Panc1 (cell line): ENCODE results near the gene DCTPP1. TPM values are rescaled to one million over a fixed set of nuclear protein-coding genes. Genes with fewer than 3 reads are reported as not detected.

Source experiments
- ATAC-seq: fragments of 200-7000 bp; cut with Tn5 transposase; 2 replicates; pipeline ENCODE4 v1.9.1; 2020; ENCODE audit warnings: mild to moderate bottlenecking, moderate library complexity
- BruUV-seq: library from RNA; stranded (reverse); fragments of 400-500 nt; replicated peaks from 2 replicates; lab custom pipeline; 2021; lab: Mats Ljungman, UMichigan
- CTCF ChIA-PET: fragments of 300-600 bp; sonication (Branson Sonifier 250); formaldehyde crosslinking; loops from one replicate; lab custom pipeline; 2022; ENCODE audit warnings: antibody characterized with exemption; lab: Charles Lee
- POLR2A ChIA-PET: fragments of 300-600 bp; sonication (Branson Sonifier 250); formaldehyde crosslinking; loops from one replicate; lab custom pipeline; 2022; ENCODE audit warnings: antibody characterized with exemption; lab: Charles Lee
- DNase-seq: peaks from one replicate; pipeline ENCODE4 v3.0.0-alpha.2; 2010; ENCODE audit warnings: low read depth, low spot score
- H3K27ac ChIP-seq: 2 replicates; pipeline ENCODE4 v1.5.1; 2011; ENCODE audit warnings: mild to moderate bottlenecking, low read length, inconsistent platforms
- H3K27me3 ChIP-seq: fragments of 200-500 bp; sonication (Bioruptor generic); 2 replicates; pipeline ENCODE4 v1.6.0; 2014; ENCODE audit warnings: low read length, inconsistent platforms; ENCODE audit not compliant: control insufficient read depth, insufficient read depth
- H3K36me3 ChIP-seq: fragments of 200-500 bp; sonication (Bioruptor generic); 2 replicates; pipeline ENCODE4 v1.5.1; 2014; ENCODE audit warnings: inconsistent platforms, mild to moderate bottlenecking, low read length, moderate library complexity; ENCODE audit not compliant: control insufficient read depth, insufficient read depth
- H3K4me1 ChIP-seq: 2 replicates; pipeline ENCODE4 v1.5.1; 2011; ENCODE audit warnings: inconsistent platforms, mild to moderate bottlenecking, low read length, moderate library complexity; ENCODE audit not compliant: control insufficient read depth, insufficient read depth
- H3K4me3 ChIP-seq, 2 experiments: 2 replicates each; pipeline ENCODE4 v1.5.1; 2011 to 2012; ENCODE audit warnings: low read depth in 2 of 2, low read length in 2 of 2, mild to moderate bottlenecking in 2 of 2, inconsistent platforms in 1 of 2, moderate library complexity in 1 of 2
- H3K9me3 ChIP-seq: fragments of 200-500 bp; sonication (Bioruptor generic); 2 replicates; pipeline ENCODE4 v1.5.1; 2014; ENCODE audit warnings: low read depth, mild to moderate bottlenecking, inconsistent platforms, low read length, moderate library complexity; ENCODE audit not compliant: control insufficient read depth, insufficient read depth
- POLR2AphosphoS5 ChIP-seq: IDR thresholded peaks from 2 replicates; pipeline ENCODE4 v1.6.1; 2012; ENCODE audit warnings: mild to moderate bottlenecking, low read depth, low read length, moderate library complexity
- SIN3A ChIP-seq: IDR thresholded peaks from 2 replicates; pipeline ENCODE4 v1.6.1; 2012; ENCODE audit warnings: low read depth, mild to moderate bottlenecking, low read length, moderate library complexity, borderline replicate concordance; ENCODE audit not compliant: insufficient read depth
- TCF7L2 ChIP-seq: IDR thresholded peaks from 2 replicates; pipeline ENCODE4 v1.6.1; 2011; ENCODE audit warnings: mild to moderate bottlenecking, low read depth, low read length, inconsistent platforms
- in situ Hi-C: cut with HindIII; loops from 2 replicates; pipeline ENCODE4 v1.10.0; 2016; ENCODE audit warnings: low sequenced_read_pairs, low pct_unique_long_range_greater_than_20kb
- intact Hi-C: fragments of 100-400 bp; cut with micrococcal nuclease; formaldehyde crosslinking; loops from one replicate; pipeline ENCODE4 v1.10.0; 2022; ENCODE audit not compliant: unreplicated experiment
- total RNA-seq: library from RNA; stranded (reverse); gene quantifications from one replicate; pipeline ENCODE4 v1.2.1, GENCODE V29; 2021; ENCODE audit not compliant: unreplicated experiment
- TF ChIP-seq, protein P1 (sequence below), 2 experiments: IDR thresholded peaks; 2 replicates each; pipeline ENCODE4 v1.6.1; 2011 to 2012; ENCODE audit warnings: low read depth in 2 of 2, control low read depth in 1 of 2, low read length in 1 of 2, mild to moderate bottlenecking in 1 of 2, moderate library complexity in 1 of 2; ENCODE audit not compliant: insufficient read depth in 1 of 2
- TF ChIP-seq, protein P2 (sequence below): fragments of 450-650 bp; IDR thresholded peaks from 2 replicates; pipeline ENCODE4 v1.5.1; 2017; ENCODE audit warnings: mild to moderate bottlenecking

Gene DCTPP1
- total RNA-seq, 1 experiment from 2014 or later: 120 TPM

DNA sequence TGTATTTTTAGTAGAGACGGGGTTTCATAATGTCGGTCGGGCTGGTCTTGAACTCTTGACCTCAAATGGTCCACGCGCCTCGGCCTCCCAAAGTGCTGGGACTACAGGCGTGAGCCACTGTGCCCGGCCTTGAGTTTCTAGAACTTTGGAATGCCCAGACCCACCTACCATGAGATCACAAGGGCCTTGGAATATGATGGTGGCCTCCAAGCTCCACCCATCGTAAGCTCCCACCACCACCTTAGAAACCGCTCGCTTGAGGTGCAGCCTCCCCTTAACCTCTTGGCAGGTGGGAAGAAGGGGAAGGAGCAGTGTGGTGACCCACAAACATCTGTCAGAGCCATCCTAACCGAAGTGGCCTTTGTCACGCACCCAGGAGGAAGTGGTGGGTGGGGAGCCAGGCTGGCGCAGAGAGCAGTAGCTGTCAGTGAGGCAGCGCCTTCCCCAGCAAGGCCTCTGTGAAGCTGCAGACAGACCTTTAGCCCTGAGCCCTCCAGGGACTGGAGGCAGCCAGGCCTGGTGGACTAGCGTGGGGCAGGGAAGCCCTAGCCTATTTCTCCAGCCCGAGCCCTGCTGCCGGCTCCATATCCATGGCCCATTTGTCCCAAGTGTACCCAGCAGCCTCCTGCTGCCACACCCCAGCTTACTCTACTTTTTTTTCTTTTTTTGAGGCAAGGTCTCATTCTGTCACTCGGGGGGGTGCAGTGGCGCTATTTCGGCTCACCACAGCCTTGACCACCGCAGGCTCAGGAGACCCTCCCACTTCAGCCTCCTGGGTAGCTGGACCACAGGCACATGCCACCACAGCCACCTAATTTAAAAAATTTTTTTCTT lies 28.9 kb upstream of the DCTPP1 start:
- no peak overlapping the region for H3K4me3 ChIP-seq
- H3K9me3 ChIP-seq: no peaks in the 10 kb centered on the region
- TF ChIP-seq TCF7L2: no peak
- intact Hi-C loops: no loop called here
- no peaks in the 10 kb centered on the region for H3K27me3 ChIP-seq
- no peak for DNase-seq
- in situ Hi-C loops: no loop called here
- no peak overlapping the region for H3K27ac ChIP-seq
- POLR2A ChIA-PET: no interaction called here
- no peaks in the 10 kb centered on the region for H3K36me3 ChIP-seq
- ATAC-seq: peak; percentile 62; the same call in 1 of the 2 replicates
- CTCF ChIA-PET: interaction anchor here (0.6 kb wide), 1 partner anchor 9 kb away, joined by 6 read pairs; no protein-coding TSS in a partner anchor
- no peaks in the 10 kb centered on the region for H3K4me1 ChIP-seq
- BruUV-seq: no TSS peak

- no peak overlapping the region for H3K4me3 ChIP-seq
- ChIA-PET CTCF (no interaction called here), POLR2A (no interaction called here)
- no peaks in the 10 kb centered on the region for H3K9me3 ChIP-seq
- in situ Hi-C loops: no loop called here
- no peaks in the 10 kb centered on the region for H3K4me1 ChIP-seq
- intact Hi-C loops: no loop called here
- no TSS peak for BruUV-seq
- ATAC-seq (no peak), DNase-seq (no peak)
- TF ChIP-seq, protein P1, sequence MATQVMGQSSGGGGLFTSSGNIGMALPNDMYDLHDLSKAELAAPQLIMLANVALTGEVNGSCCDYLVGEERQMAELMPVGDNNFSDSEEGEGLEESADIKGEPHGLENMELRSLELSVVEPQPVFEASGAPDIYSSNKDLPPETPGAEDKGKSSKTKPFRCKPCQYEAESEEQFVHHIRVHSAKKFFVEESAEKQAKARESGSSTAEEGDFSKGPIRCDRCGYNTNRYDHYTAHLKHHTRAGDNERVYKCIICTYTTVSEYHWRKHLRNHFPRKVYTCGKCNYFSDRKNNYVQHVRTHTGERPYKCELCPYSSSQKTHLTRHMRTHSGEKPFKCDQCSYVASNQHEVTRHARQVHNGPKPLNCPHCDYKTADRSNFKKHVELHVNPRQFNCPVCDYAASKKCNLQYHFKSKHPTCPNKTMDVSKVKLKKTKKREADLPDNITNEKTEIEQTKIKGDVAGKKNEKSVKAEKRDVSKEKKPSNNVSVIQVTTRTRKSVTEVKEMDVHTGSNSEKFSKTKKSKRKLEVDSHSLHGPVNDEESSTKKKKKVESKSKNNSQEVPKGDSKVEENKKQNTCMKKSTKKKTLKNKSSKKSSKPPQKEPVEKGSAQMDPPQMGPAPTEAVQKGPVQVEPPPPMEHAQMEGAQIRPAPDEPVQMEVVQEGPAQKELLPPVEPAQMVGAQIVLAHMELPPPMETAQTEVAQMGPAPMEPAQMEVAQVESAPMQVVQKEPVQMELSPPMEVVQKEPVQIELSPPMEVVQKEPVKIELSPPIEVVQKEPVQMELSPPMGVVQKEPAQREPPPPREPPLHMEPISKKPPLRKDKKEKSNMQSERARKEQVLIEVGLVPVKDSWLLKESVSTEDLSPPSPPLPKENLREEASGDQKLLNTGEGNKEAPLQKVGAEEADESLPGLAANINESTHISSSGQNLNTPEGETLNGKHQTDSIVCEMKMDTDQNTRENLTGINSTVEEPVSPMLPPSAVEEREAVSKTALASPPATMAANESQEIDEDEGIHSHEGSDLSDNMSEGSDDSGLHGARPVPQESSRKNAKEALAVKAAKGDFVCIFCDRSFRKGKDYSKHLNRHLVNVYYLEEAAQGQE (IDR thresholded peaks at IDR 0.05; ENCODE audit: insufficient read depth in 1 of 2, low read depth in 2 of 2, low read length in 1 of 2): no peak
- no peak for TF ChIP-seq TCF7L2
- no peak for TF ChIP-seq SIN3A
- TF ChIP-seq, protein P2, sequence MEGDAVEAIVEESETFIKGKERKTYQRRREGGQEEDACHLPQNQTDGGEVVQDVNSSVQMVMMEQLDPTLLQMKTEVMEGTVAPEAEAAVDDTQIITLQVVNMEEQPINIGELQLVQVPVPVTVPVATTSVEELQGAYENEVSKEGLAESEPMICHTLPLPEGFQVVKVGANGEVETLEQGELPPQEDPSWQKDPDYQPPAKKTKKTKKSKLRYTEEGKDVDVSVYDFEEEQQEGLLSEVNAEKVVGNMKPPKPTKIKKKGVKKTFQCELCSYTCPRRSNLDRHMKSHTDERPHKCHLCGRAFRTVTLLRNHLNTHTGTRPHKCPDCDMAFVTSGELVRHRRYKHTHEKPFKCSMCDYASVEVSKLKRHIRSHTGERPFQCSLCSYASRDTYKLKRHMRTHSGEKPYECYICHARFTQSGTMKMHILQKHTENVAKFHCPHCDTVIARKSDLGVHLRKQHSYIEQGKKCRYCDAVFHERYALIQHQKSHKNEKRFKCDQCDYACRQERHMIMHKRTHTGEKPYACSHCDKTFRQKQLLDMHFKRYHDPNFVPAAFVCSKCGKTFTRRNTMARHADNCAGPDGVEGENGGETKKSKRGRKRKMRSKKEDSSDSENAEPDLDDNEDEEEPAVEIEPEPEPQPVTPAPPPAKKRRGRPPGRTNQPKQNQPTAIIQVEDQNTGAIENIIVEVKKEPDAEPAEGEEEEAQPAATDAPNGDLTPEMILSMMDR: no peak
- no peak for TF ChIP-seq POLR2AphosphoS5
- no peak overlapping the region for H3K27ac ChIP-seq
- H3K36me3 ChIP-seq: no peaks in the 10 kb centered on the region
- H3K27me3 ChIP-seq: no peaks in the 10 kb centered on the region
Measured at GRCh38 chr16:30457743-30458560, 28.1 kb upstream of the DCTPP1 start.
